NCI-H345 (cell line): ENCODE results near the gene PDE6A.
"Not testable (repeated sequence)": the region's sequence is repeated elsewhere in the genome, so short reads cannot be mapped to it uniquely, and the experiment has no call there.

Experiments
- DNase-seq: peaks from one replicate; lab custom pipeline; 2025; lab: John Stamatoyannopoulos, UW

Gene PDE6A

DNA sequence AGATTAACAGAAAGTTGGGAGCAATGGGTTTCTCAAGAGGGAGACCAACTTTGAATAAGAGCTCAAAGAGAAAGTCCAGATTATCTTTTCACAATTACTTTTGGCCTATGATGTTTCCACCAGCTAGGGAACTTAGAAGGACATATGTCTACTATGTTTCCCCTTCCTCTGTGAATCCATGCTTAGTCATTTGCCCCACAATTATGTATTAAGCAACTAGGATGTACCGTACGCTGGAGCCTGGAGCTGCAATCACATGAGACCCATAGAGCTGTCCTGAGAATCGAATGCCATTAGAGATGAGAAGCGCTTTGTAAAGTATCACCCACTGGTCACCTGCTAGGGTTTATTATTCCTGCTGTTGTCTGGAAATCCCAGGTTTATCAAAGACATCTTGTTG is 78.8 kb downstream of the PDE6A start:
- no peak for DNase-seq

- DNase-seq: no peak
These were observed 80.8 kb downstream of the PDE6A start for GRCh38 chr5:149863830-149864229.

GRCh38 chr5:149863176-149863575 is 81.4 kb downstream of the PDE6A start:
- no peak for DNase-seq

DNA sequence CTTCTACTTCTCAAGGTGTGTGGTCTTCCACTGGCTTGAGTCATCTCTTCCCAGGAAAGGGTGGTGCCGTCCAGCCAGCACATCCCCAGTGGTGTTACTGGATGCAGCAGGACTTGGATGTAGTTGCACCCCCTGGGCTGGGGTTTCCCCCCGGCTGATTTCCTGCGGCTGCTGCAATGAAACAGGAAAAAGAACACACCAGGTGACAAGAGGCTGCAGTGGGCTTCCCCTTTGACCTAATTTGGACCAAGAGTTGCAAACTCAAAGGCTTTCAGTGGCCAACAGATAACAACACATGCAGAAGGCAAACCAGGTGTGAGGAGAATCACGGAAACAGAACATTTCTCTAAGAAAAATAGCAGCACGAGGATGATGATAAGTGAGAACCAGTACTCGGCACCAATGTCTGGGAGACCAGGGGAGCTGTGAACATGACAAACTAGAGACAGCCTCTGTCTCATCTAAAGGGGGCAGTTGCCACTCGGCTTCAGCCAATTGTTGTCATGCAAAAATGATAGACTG is 83.7 kb downstream of the PDE6A start:
- no peak for DNase-seq

GRCh38 chr5:149859746-149860145 is 84.8 kb downstream of the PDE6A start:
- DNase-seq: no peak

DNA sequence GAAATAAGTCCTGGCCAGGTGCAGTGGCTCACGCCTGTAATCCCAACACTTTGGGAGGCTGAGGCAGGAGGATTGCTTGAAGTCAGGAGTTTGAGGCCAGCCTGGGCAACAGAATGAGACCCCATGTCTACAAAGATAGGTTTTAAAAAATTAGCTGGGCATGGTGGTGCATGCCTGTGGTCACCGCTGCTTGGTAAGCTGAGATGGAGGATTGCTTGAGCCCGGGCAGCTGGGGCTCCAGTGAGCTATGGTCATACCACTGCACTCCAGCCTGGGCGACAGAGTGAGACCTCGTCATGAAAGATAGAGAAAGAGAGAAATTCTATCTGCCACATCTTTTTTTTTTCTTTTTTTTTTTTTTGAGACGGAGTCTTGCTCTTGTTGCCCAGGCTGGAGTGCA is 86.1 kb downstream of the PDE6A start:
- DNase-seq: not testable (repeated sequence)

- peak; percentile 68 for DNase-seq
These were observed 87.1 kb downstream of the PDE6A start for GRCh38 chr5:149857499-149857898.

DNA sequence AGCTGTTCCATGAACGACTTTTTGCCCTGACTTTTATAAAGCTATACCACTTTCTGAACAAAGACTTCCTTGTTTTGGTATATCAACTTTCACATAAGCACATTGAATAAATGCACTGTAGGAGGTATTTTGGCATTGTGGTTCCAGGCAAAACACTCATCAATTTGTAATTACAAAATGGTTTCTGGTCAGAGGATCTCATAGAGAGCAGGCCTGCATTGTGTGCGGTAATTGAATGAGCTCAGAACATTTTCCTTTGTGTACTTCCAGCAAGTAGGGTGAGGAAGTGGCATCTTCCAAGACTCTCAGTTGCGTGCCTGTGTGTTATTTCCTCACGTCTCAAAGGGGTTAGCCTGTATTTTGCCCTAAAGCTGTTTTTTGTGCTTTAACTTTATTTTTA is 89.2 kb downstream of the PDE6A start:
- peak; percentile 66 for DNase-seq

- no peak for DNase-seq
These were observed 89.7 kb downstream of the PDE6A start for GRCh38 chr5:149854866-149855265.

DNA sequence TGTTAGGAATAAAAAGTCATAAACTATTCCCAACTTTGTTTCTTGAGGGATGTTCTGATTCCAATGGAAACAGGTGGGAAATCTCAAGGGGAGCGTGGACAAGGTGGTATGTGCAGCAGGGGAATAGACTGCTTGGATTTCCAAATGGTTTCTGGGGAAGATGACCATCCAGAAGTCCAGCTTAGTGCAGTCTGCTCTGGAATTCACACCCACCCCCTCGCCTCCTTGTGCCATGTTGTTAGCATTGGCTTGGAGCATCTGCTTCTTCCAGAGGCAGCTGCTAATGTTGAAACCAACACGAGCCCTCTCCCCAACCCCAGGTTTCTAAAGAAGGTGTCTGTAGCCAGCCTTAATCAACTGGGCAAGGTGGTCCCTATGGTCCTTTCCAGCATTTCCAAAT is 90.9 kb downstream of the PDE6A start:
- no peak for DNase-seq

GRCh38 chr5:149853331-149853648 is 91.3 kb downstream of the PDE6A start:
- no peak for DNase-seq

DNA sequence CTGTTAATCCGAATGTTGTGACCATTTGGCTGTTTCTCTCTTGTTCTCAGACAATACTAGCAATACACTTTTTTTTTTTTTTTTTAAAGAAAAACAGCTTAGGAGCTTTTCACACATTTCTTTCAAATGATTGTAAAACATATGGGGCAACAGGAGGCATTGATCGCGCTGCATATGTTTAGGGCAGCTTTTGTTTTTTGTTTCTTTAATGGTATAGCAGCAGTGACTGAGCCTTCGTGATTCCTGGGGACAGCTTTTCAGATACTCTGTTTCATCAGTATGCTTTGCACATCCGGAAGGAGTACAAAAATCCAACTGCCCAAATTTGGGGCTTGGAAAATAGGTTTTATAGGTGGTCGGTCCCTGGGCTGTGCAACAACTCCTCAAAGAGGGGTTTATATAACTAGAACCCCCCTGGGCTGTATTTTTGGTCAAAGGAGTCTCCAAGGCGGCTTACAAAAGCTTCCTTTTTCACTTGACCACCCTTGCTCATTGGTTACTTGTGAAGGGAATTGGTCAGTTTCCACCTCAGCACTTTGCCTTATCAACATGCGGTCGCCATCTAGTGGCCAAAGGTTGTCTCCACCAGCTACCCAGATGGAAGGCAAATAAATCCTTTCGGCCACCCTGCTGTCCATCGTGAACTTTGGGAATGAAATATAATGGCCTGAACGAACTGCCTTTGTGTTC is 91.8 kb downstream of the PDE6A start:
- peak; percentile 42 for DNase-seq

DNA sequence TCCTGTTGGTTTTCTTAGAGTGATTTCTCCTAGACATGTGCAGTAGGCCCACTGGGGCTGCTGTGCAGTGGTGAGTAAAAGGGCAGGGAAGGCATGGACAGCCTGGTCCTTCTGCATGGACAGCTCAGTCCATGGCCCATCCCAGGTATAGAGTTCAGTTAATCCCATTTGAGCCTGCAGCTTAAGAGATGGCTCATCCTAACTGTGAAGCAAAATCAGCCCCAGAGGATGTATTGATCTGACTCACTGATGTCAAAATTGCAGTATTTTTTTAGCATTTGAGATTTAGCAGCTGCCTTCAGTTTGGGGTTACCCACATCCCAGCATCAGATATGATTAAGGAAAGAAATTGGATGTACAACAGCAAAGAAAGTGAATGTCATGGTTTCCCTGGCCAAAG is 93.4 kb downstream of the PDE6A start:
- no peak for DNase-seq

GRCh38 chr5:149849966-149850910 is 94.4 kb downstream of the PDE6A start:
- DNase-seq: no peak

GRCh38 chr5:149849280-149849965 is 95.2 kb downstream of the PDE6A start:
- DNase-seq: no peak

- no peak for DNase-seq
These were observed 97.0 kb downstream of the PDE6A start for GRCh38 chr5:149847611-149848010.

- no peak for DNase-seq
These were observed 98.6 kb downstream of the PDE6A start for GRCh38 chr5:149846021-149846420.

GRCh38 chr5:149845601-149846000 is 99.0 kb downstream of the PDE6A start:
- no peak for DNase-seq

DNA sequence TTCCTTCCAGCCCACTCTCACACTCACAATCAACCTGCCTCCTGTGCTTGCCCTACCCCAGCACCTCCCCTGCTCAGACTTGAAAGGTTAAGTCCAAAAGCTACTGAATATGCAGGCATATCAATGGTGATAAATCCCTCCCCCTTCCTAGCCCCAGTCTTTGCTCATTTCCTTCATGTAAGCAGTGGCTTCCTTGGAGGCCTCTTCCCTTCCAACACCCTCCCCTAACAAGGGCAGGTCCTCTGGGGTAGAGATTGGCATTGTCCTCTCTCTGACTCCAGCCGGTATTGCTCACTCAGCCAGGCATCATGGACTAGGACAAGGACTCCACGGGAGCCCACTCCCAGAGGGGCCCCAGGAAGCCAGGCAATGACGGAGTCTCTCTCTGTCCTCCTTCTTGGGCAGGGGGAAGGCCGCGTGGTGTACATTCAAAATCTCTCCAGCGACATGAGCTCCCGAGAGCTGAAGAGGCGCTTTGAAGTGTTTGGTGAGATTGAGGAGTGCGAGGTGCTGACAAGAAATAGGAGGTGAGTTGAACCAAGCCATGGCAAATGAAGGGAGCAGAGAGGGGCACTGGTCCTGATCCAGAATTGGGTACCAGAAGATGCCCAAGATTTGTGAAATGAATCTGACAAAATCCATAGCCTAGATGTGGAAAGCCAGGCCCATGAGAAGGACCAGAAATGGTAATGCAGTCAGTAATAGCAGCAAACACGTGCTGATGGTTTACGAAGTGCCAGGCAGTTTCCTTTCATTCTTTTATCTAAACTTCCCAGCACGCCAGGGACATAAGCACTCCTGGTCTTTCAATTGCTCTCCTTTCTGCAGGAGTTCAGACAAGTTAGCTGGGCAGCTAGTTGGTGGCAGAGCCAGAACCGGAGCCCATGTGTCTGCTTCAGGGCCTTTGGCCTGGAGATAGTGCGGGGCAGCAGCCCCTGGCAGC is 102.5 kb downstream of the PDE6A start:
- no peak for DNase-seq

- DNase-seq: no peak
These were observed 104.3 kb downstream of the PDE6A start for GRCh38 chr5:149840226-149840825.

GRCh38 chr5:149839761-149840160 is 104.8 kb downstream of the PDE6A start:
- DNase-seq: no peak
